GM18867 (cell line): ENCODE data around the gene TBC1D22A.
"Not testable (repeated sequence)": the region's sequence is repeated elsewhere in the genome, so short reads cannot be mapped to it uniquely, and the experiment has no call there.

Experiments used
- ATAC-seq: cut with Tn5 transposase; IDR thresholded peaks from one replicate; pipeline ENCODE4 v1.9.1; 2021; ENCODE audit warnings: mild to moderate bottlenecking, moderate library complexity; ENCODE audit not compliant: unreplicated experiment

TBC1D22A gene

GRCh38 chr22:47126344-47126811 is 363.9 kb downstream of the TBC1D22A start:
- no peak for ATAC-seq

- ATAC-seq = no peak
Observed at GRCh38 chr22:47127441-47127871, 365.0 kb downstream of the TBC1D22A start.

- ATAC-seq = no peak
Observed at GRCh38 chr22:47128216-47128615, 365.8 kb downstream of the TBC1D22A start.

- no peak for ATAC-seq
Observed at GRCh38 chr22:47128622-47129215, 366.3 kb downstream of the TBC1D22A start.

- no peak for ATAC-seq
Observed at GRCh38 chr22:47129902-47130635, 367.6 kb downstream of the TBC1D22A start.

DNA sequence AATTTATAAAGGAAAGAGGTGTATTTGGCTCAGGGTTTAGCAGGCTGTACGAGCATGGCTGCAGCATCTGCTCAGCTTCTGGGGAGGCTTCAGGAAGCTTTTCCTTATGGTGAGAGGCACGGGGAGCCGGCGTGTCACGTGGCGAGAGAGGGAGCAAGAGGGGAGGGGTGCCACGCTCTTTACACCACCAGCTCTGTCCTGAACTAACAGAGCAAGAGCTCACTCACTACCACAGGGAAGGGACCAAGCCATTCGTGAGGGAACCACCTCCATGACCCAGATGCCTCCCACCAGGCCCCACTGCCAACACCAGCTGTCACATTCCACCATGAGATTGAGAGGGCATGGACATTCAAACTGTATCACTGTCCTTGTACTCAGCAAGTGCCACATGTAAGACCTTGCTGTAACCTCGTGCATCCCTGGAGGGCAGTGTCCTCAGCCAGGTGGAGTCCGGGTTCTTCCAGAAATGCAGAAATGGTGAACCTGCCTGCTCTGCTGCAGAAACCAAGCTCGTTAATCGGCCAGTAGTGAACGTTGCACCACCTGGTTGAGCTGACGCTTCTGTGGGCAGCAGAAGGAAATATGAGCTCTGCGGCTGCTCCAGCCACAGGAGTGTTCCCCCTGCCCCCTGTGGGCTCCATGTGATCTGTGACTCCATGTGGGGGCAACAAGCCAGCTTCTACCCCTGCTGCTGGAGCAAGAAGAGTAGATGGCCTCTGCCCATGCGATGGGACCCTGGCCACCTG is 368.6 kb downstream of the TBC1D22A start:
- ATAC-seq = no peak

- ATAC-seq = no peak
Observed at GRCh38 chr22:47131632-47132427, 369.4 kb downstream of the TBC1D22A start.

DNA sequence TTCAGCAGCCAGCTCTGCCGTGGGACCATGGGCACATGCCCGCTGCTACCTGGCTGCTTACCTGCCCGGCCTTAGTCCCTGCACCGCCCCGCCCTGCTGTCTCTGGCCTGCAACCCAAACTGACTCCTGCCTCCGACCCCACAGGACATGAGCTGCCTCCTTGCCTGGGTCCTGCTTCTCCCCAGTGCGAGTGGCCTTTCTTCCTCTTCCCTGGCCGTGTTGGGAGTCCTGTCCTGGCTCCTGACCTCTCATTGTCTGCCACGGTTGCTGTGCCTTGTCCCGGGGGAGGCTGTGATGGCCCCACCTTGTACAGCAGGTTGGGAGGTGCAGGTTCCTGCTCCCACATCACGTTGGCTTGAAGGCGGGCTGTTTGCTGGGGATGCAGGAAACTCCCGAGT is 370.0 kb downstream of the TBC1D22A start:
- no peak for ATAC-seq

DNA sequence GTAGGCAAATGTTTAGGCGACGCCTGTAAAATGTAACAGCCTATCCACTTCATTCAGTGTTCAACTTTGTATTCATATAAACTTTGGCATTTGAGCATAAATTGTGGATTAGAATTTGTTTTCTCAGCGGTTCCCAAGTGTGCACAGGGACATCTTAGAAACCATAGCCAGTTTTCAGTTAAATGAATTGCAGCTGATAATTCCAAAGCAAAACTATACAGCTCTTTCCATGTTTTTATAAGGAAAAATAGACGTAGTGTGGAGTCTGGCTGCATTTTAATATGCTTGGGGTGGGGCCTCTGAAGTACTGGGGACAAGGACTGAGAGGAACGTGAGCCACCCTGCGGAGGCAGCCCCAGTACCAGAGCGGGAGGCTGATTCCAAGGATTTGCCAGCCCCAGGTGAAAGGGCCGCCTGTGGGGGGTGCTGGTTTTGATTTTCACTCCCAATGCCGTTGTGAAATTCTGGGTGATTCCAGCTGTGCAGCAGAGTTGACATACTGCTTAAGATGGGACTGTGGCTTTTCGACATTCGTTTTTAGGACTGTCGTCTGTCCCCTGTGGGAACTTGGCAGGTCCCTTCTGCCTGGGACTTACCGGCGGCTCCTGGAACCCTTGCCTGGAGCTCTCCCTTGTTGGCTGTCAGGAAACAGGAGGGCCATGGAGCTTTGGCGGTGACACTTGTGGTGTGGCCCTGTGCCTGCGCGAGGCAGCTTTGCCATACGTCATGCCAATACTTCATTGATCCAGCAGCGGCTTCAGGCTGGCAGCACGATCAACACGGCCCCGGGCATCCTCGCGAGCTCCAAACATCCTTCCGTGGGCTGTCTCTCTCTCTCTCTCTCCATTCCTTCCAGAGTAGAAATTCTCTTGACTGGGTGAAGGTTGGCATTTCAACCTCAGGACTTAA is 370.9 kb downstream of the TBC1D22A start:
- ATAC-seq = no peak

GRCh38 chr22:47134222-47134621 is 371.8 kb downstream of the TBC1D22A start:
- ATAC-seq = no peak

DNA sequence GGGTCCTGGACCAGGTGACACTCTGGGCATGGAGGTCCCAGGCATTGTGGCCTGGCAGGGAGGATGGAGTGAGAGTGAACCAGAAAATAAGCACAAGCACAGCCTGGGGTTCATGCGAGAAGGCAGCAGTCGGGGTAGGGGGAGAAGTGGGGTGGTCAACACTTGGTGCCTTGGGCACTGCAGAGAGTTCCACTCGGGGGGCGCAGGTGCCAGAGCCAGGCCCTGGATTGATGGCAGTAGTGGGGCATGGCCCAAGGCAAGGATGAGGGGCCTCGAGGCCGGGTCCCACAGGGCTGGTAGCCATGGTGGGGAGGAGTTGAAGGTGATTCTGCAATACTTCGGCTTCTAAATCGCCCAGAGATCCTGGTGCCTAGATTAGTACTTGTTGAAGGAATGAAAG is 372.9 kb downstream of the TBC1D22A start:
- no peak for ATAC-seq

- ATAC-seq = no peak
Observed at GRCh38 chr22:47136050-47136449, 373.6 kb downstream of the TBC1D22A start.

- no peak for ATAC-seq
Observed at GRCh38 chr22:47136671-47137070, 374.2 kb downstream of the TBC1D22A start.

DNA sequence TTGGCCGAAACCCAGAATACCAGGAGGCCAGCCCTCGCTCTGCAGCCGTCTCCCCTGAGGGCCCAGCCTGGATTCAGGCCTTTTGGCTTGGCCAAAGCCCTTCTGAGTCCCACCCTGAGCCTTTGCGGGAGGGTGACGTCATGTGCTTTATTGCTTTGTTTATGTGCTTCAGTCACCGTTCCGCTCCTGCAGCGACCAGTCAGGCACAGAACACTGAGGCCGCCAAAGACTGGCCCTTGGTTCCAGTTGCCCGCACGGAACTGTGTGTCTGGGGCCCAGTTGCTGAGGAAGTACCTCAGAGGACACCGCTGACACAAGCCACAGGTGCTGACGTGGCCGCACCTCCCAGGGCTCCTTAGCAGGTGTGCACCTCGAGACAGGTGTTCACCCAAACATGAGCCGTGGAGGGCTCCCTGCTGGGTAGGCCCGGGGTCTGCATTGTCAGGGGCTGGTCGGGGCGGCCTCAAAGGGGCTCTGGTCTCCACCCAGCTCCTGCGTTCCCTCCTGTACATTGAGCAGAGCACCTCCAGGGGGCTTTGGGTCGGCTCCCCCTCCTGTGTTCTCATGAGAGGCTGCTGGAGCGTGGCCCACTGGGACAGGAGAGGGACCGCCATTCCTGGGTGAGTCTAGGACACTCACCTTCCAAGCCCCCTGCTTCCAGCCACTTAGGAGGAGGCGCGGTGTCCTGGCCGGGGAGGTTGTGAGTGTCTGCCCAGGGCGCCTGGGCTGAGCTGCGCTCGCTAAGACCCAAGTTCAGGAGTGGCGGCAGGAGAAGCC is 376.8 kb downstream of the TBC1D22A start:
- ATAC-seq = no peak

- ATAC-seq = no peak
Observed at GRCh38 chr22:47139790-47140119, 377.3 kb downstream of the TBC1D22A start.

DNA sequence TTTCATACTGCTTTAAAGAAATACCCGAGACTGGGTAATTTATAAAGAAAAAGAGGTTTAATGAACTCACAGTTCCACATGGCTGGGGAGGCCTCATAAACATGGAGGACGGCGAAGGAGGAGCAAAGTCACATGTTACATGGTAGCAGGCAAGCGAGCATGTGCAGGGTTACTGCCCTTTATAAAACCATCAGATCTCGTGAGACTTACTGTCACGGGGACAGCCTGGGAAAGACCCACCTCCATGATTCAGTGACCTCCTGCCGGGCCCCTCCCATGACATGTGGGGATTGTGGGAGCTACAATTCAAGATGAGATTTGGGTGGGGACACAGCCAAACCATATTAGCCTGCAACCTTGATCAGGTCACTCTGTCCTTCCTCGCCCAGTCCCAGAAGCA is 378.5 kb downstream of the TBC1D22A start:
- ATAC-seq = not testable (repeated sequence)

DNA sequence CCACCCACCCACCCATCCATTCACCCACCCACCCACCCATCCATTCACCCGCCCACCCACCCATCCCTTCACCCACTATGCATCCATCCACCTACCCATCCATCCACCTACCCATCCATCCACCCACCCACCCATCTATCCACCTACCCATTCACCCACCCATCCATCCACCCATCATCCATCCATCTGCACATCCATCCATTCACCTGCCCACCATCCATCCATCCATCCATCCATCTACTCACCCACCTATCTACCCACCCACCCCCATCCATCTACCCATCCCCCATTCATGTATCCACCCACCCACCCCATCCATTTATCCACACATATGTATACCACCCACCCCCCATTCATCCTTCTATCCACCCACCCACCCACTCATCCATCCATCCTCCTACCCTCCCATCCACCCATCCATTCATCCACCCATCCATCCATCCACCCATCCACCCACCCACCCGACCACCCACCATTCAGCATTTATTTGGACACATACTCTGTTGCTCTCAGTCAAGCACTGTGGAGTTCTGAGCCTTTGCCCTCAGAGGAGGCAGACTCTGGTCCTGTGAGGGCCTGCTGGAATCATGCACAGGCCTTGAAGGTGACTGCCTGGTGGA is 380.1 kb downstream of the TBC1D22A start:
- ATAC-seq = no peak

- ATAC-seq = no peak
Observed at GRCh38 chr22:47143249-47143938, 380.9 kb downstream of the TBC1D22A start.
